Tibial nerve (tissue), 4 donors: ENCODE measurements around the gene FAM76B. TPM values are rescaled to one million over a fixed set of nuclear protein-coding genes. Genes with fewer than 3 reads are reported as not detected.
A peak's percentile ranks its signal among the peaks of the same experiment; 100 is the strongest.

ENCODE experiments used
- DNase-seq, 2 donors: peaks; one replicate each; pipeline ENCODE4 v3.0.0-alpha.2; 2019; ENCODE audit warnings: low spot score in 2 of 2
- H3K27ac ChIP-seq, 4 donors: fragments of 200-600 bp; sonication (generic) in 3 of 4; one replicate each; pipeline ENCODE4 v1.5.1; 2017 to 2019; ENCODE audit warnings: mild to moderate bottlenecking in 1 of 4
- H3K27me3 ChIP-seq, 2 donors: fragments of 200-600 bp; sonication (generic) in 1 of 2; one replicate each; pipeline versions ENCODE4 v1.5.1 to v1.6.0; 2017 to 2019
- H3K36me3 ChIP-seq, 3 donors: fragments of 200-600 bp; sonication (generic); one replicate each; pipeline ENCODE4 v1.5.1; 2018 to 2019
- H3K4me1 ChIP-seq, 4 donors: fragments of 200-600 bp; sonication (generic) in 3 of 4; one replicate each; pipeline ENCODE4 v1.5.1; 2017 to 2019
- H3K4me3 ChIP-seq, 4 donors: fragments of 200-600 bp; sonication (generic) in 3 of 4; one replicate each; pipeline ENCODE4 v1.5.1; 2017 to 2019; ENCODE audit warnings: mild to moderate bottlenecking in 1 of 4, moderate library complexity in 1 of 4
- H3K9me3 ChIP-seq, 4 donors: fragments of 200-600 bp; sonication (generic) in 3 of 4; one replicate each; pipeline ENCODE4 v1.5.1; 2017 to 2019
- EP300 ChIP-seq, 2 donors: sonication (generic); formaldehyde crosslinking; IDR thresholded peaks; one replicate each; pipeline ENCODE4 v1.6.1; 2017; ENCODE audit warnings: antibody characterized with exemption in 2 of 2, mild to moderate bottlenecking in 1 of 2
- POLR2A ChIP-seq, 2 donors: fragments of 450-650 bp; IDR thresholded peaks; one replicate each; pipeline ENCODE4 v1.6.1; 2017; ENCODE audit warnings: antibody characterized with exemption in 2 of 2, mild to moderate bottlenecking in 2 of 2, moderate library complexity in 2 of 2
- WGBS, 2 donors: methylation state at CpG; one replicate each; pipeline ENCODE4 v1.1.5; 2018; 5-methylcytosine and 5-hydroxymethylcytosine counted together
- total RNA-seq, 4 donors: library from RNA; depleted of rRNA; stranded (reverse); fragments of >200 nt; gene quantifications; one replicate each; pipeline ENCODE4 v1.1.0, GENCODE V29; 2016
- TF ChIP-seq, protein P1 (sequence below), 5 experiments: fragments of 200-600 bp in 3 of 5; fragments of 450-650 bp in 2 of 5; sonication (generic) in 3 of 5; IDR thresholded peaks; one replicate each; pipeline ENCODE4 v1.5.1; 2016 to 2019; ENCODE audit warnings: antibody characterized with exemption in 5 of 5, mild to moderate bottlenecking in 3 of 5, moderate library complexity in 2 of 5

FAM76B gene
- total RNA-seq, 4 donors from 2014 or later, result 46.1 to 91.8 (median 54.3) TPM

DNA sequence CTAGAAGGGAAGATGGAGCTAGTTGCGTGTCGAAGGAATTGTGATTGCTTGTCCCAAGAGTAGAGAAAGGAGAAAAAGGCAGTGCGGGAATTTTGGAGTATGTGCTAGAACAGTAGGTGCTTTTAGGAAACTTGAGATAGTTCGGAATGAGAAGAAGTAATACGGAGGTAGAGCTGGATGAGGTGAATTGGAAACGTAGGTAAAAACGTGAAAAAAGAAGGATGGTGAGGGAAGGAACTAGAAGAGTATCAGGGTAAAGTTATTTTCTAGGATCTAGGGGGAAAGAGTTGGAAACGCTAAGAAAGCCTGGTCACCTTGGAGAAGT lies 2.1 kb upstream of the FAM76B start:
- DNase-seq, result no peak
- Histone ChIP-seq H3K36me3 (peaks cover 0 to 11% (median 0%) of the 10 kb centered on the region in 3 donors), H3K4me1 (peaks cover 6 to 31% (median 18%) of the 10 kb centered on the region in 4 donors), H3K9me3 (no peaks in the 10 kb centered on the region), H3K4me3 (peak overlapping the region in 2 of 4 donors; percentile 85 to 94), H3K27me3 (no peaks in the 10 kb centered on the region), H3K27ac (peak overlapping the region in 3 of 4 donors; percentile 99 to 100 (median 99))
- 47 to 58% methylated on average over 8 of the region's 8 CpGs for WGBS, 2 donors
- TF ChIP-seq EP300 (IDR thresholded peaks at IDR 0.05), result no peak
- TF ChIP-seq, protein P1, sequence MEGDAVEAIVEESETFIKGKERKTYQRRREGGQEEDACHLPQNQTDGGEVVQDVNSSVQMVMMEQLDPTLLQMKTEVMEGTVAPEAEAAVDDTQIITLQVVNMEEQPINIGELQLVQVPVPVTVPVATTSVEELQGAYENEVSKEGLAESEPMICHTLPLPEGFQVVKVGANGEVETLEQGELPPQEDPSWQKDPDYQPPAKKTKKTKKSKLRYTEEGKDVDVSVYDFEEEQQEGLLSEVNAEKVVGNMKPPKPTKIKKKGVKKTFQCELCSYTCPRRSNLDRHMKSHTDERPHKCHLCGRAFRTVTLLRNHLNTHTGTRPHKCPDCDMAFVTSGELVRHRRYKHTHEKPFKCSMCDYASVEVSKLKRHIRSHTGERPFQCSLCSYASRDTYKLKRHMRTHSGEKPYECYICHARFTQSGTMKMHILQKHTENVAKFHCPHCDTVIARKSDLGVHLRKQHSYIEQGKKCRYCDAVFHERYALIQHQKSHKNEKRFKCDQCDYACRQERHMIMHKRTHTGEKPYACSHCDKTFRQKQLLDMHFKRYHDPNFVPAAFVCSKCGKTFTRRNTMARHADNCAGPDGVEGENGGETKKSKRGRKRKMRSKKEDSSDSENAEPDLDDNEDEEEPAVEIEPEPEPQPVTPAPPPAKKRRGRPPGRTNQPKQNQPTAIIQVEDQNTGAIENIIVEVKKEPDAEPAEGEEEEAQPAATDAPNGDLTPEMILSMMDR (IDR thresholded peaks at IDR 0.05), result no peak
- TF ChIP-seq POLR2A (IDR thresholded peaks at IDR 0.05), result no peak

DNA sequence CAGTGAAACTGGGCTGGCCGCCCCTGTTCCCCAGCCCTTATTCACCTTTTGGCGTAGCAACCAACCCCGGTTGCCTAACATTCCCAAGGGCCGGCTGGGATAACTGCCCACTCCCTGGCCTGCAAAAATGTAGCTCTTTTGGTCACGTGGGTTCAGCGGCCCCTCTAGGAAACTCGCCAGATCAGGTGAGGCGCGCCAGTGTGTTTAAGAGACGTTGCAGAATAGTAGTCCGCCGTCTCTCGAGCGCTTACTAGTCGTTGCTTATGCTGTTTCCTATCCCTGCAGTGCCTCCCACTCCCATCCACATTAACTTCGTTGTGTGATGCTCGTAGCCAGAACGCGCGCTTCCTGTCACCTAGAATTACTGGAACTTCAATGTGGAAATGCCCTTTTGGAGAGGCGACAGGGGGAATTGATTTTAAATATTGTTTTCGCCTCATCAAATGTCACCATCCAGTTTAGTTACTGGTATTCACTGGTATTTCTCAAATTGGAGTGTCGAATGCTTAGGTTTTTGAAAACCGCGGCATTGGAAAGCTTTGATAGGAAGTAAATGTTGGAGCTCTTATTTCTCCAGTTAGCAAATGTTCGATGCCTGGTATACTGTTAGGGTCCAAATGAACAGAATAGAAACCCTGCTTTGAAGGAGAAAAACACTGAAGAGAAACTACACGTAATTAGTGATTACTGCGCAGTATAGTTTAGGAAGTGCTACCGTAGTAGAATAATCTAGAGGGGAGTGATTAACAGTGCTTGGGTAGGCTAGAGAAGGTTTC lies 1.5 kb upstream of the FAM76B start:
- WGBS, 2 donors, result 5 to 6% methylated on average over 29 of the region's 29 CpGs
- Histone ChIP-seq H3K4me3 (peak overlapping the region; percentile 71 to 96 (median 90)), H3K27me3 (no peaks in the 10 kb centered on the region), H3K9me3 (no peaks in the 10 kb centered on the region), H3K4me1 (peaks cover 6 to 34% (median 18%) of the 10 kb centered on the region in 4 donors), H3K27ac (peak overlapping the region; percentile 99 to 100 (median 99)), H3K36me3 (peaks cover 0 to 15% (median 0%) of the 10 kb centered on the region in 3 donors)
- TF ChIP-seq, protein P1 (IDR thresholded peaks at IDR 0.05), result no peak
- TF ChIP-seq POLR2A (IDR thresholded peaks at IDR 0.05) (no peak), EP300 (IDR thresholded peaks at IDR 0.05) (no peak)
- peak; percentile 55 to 61 for DNase-seq

DNA sequence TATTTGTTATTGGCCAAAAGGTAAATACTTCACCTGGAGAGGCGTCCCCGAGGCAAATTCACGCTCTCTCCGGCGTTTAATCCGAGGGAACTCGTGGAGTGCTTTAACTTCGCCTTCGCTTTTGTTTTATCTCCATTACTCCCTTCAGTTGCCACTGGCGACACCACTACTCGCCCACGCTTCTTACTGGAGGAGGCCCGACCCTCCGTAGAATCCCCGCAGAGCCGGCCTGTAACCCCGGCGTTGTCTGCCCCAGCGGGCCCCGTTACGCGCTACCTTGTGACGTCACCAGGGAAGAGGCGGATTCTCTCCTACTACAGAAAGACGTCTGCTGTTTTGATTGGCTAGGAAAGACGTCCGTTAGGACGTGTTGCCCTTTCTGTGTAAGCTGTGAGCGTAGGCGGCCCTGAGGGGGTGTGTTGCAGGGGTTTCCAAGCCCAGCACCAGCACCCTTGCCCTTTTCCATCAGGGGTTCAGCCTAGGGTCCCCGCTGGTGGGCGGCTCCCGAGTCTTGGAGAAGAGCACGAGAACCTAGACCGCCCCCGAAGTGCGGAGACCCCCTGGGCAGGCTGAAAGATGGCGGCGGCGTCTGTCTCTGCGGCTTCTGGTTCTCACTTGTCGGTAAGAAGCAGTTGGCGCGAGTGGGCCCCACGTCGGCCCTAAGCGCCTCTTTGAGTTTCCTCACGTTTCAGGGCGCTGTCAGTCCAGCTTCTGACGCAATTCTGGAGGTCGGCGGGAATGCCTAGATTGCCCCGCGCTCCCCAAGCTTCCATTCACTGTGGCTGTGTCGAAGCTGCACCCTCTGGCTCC lies 746 bp upstream of the FAM76B start, which contains the start of gene CEP57:
TSS of gene CEP57 (plus strand) at position 376 of the 810 bp plus-strand sequence. CDS start at position 577, 201 bp downstream.
- peak within 1 kb of the TSS; percentile 71 to 96 (median 90) for H3K4me3 ChIP-seq
- H3K4me1 ChIP-seq, result peaks cover 6 to 42% (median 18%) of the 10 kb centered on the region in 4 donors
- no peaks in the 10 kb centered on the region for H3K9me3 ChIP-seq
- H3K36me3 ChIP-seq, result peaks cover 0 to 23% (median 0%) of the 10 kb centered on the region in 3 donors
- peak; percentile 90 to 98 for DNase-seq
- TF ChIP-seq POLR2A (IDR thresholded peaks at IDR 0.05), result peak in 1 of 2 donors; percentile 78
- TF ChIP-seq, protein P1 (IDR thresholded peaks at IDR 0.05), result no peak
- TF ChIP-seq EP300 (IDR thresholded peaks at IDR 0.05), result peak; percentile 30 to 86
- 0 to 1% methylated on average over 25 to 45 of the region's 55 CpGs for WGBS, 2 donors
- no peaks in the 10 kb centered on the region for H3K27me3 ChIP-seq
- peak within 1 kb of the TSS; percentile 99 to 100 (median 99) for H3K27ac ChIP-seq

- TF ChIP-seq, protein P1 (IDR thresholded peaks at IDR 0.05), result peak in 2 of 5 experiments; percentile 14 to 15
- TF ChIP-seq EP300 (IDR thresholded peaks at IDR 0.05), result no peak
- peaks cover 0 to 36% (median 0%) of the 10 kb centered on the region in 3 donors for H3K36me3 ChIP-seq
- H3K9me3 ChIP-seq, result no peaks in the 10 kb centered on the region
- peak overlapping the region; percentile 99 to 100 (median 99) for H3K27ac ChIP-seq
- H3K27me3 ChIP-seq, result no peaks in the 10 kb centered on the region
- WGBS, 2 donors, result 0 to 2% methylated on average over 7 to 34 of the region's 34 CpGs
- peaks cover 6 to 42% (median 18%) of the 10 kb centered on the region in 4 donors for H3K4me1 ChIP-seq
- peak overlapping the region; percentile 71 to 96 (median 90) for H3K4me3 ChIP-seq
- DNase-seq, result peak in 1 of 2 donors; percentile 11
Measured at GRCh38 chr11:95788921-95789505, 569 bp downstream of the FAM76B start.
